ENCODE data around the gene C10orf62. TPM values are rescaled to one million over a fixed set of nuclear protein-coding genes. Genes with fewer than 3 reads are reported as not detected.

The C10orf62 gene
- total RNA-seq, 4 donors from 2014 or later: 0.46 TPM; not detected in 3

- 94% methylated on average over 6 of the region's 6 CpGs for WGBS
- no peak for DNase-seq (ENCODE audit: extremely low spot score)
- H3K4me3 ChIP-seq: no peak overlapping the region
- H3K9me3 ChIP-seq: no peaks in the 10 kb centered on the region
- TF ChIP-seq POLR2AphosphoS5 (IDR thresholded peaks at IDR 0.05): no peak
- TF ChIP-seq EP300 (IDR thresholded peaks at IDR 0.05): no peak
- no peak for TF ChIP-seq POLR2A (IDR thresholded peaks at IDR 0.05; ENCODE audit: low read depth)
- TF ChIP-seq, protein P1, sequence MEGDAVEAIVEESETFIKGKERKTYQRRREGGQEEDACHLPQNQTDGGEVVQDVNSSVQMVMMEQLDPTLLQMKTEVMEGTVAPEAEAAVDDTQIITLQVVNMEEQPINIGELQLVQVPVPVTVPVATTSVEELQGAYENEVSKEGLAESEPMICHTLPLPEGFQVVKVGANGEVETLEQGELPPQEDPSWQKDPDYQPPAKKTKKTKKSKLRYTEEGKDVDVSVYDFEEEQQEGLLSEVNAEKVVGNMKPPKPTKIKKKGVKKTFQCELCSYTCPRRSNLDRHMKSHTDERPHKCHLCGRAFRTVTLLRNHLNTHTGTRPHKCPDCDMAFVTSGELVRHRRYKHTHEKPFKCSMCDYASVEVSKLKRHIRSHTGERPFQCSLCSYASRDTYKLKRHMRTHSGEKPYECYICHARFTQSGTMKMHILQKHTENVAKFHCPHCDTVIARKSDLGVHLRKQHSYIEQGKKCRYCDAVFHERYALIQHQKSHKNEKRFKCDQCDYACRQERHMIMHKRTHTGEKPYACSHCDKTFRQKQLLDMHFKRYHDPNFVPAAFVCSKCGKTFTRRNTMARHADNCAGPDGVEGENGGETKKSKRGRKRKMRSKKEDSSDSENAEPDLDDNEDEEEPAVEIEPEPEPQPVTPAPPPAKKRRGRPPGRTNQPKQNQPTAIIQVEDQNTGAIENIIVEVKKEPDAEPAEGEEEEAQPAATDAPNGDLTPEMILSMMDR (IDR thresholded peaks at IDR 0.05): no peak
- no peaks in the 10 kb centered on the region for H3K27me3 ChIP-seq
- H3K27ac ChIP-seq (replicated peaks in 1 of 4): no peak overlapping the region
- peaks cover 26 to 39% (median 33%) of the 10 kb centered on the region in 4 donors for H3K4me1 ChIP-seq
- intact Hi-C loops (cut with DNase I): no loop called here
- H3K36me3 ChIP-seq: no peaks in the 10 kb centered on the region
These were observed 9.7 kb downstream of the C10orf62 start for GRCh38 chr10:97599272-97599619.

- H3K36me3 ChIP-seq: no peaks in the 10 kb centered on the region
- no peak overlapping the region for H3K27ac ChIP-seq (replicated peaks in 1 of 4)
- no peaks in the 10 kb centered on the region for H3K9me3 ChIP-seq
- intact Hi-C loops (cut with DNase I): no loop called here
- no peaks in the 10 kb centered on the region for H3K27me3 ChIP-seq
- no peak for TF ChIP-seq EP300 (IDR thresholded peaks at IDR 0.05)
- no peak for TF ChIP-seq POLR2A (IDR thresholded peaks at IDR 0.05; ENCODE audit: low read depth)
- TF ChIP-seq, protein P1 (IDR thresholded peaks at IDR 0.05): no peak
- TF ChIP-seq POLR2AphosphoS5 (IDR thresholded peaks at IDR 0.05): no peak
- H3K4me1 ChIP-seq: peaks cover 22 to 25% (median 24%) of the 10 kb centered on the region in 4 donors
- DNase-seq (ENCODE audit: extremely low spot score): no peak
- H3K4me3 ChIP-seq: no peak overlapping the region
- WGBS: 100% methylated on average over 1 of the region's 1 CpG
These were observed 11.1 kb downstream of the C10orf62 start for GRCh38 chr10:97600616-97601015.

GRCh38 chr10:97601268-97602215, 12.0 kb downstream of the C10orf62 start:
- no peak overlapping the region for H3K4me3 ChIP-seq
- no peak for DNase-seq (ENCODE audit: extremely low spot score)
- no peaks in the 10 kb centered on the region for H3K9me3 ChIP-seq
- H3K27ac ChIP-seq (replicated peaks in 1 of 4): no peak overlapping the region
- no peaks in the 10 kb centered on the region for H3K27me3 ChIP-seq
- WGBS: 88% methylated on average over 12 of the region's 21 CpGs
- no peaks in the 10 kb centered on the region for H3K36me3 ChIP-seq
- intact Hi-C loops (cut with DNase I): no loop called here
- TF ChIP-seq POLR2AphosphoS5 (IDR thresholded peaks at IDR 0.05) (no peak), POLR2A (IDR thresholded peaks at IDR 0.05; ENCODE audit: low read depth) (no peak)
- H3K4me1 ChIP-seq: peaks cover 13 to 16% (median 15%) of the 10 kb centered on the region in 4 donors

DNA sequence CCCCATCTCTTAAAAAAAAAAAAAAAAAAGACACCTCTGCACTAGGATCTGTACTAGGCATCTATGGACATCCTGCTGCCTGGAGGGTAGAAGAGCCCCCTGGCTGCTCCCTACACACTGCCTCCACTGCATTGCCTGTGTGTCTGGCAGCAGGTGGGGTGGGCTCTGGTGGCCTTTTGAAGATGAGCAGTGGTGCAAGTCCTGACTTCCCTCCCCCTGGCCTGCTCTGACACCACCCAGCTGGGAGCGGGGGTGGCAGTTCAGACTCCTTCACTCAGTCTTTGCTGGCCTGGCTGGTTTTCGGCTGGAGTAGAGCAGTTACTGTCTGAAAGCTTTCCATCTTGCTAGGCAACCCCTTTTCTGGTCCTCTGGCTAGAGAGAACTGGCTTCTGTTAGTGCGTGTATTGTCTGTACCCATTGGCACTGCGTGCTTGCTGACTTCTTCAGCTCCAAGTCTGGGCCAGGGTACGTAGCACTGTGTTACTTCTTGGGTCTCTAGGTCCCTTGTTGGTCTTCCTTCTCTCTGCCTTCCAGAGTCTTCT, 17.6 kb downstream of the C10orf62 start:
- no peak overlapping the region for H3K27ac ChIP-seq (replicated peaks in 1 of 4)
- no peaks in the 10 kb centered on the region for H3K36me3 ChIP-seq
- intact Hi-C loops (cut with DNase I): no loop called here
- TF ChIP-seq EP300 (IDR thresholded peaks at IDR 0.05): no peak
- no peak for DNase-seq (ENCODE audit: extremely low spot score)
- H3K9me3 ChIP-seq: no peaks in the 10 kb centered on the region
- peaks cover 1 to 15% (median 13%) of the 10 kb centered on the region in 4 donors for H3K4me1 ChIP-seq
- no peaks in the 10 kb centered on the region for H3K27me3 ChIP-seq
- WGBS: 90% methylated on average over 5 of the region's 5 CpGs
- no peak overlapping the region for H3K4me3 ChIP-seq

GRCh38 chr10:97608991-97609561, 19.6 kb downstream of the C10orf62 start:
- Histone ChIP-seq H3K9me3 (no peaks in the 10 kb centered on the region), H3K27ac (replicated peaks in 1 of 4) (peak overlapping the region in 2 of 4 donors; percentile 3 to 12), H3K27me3 (no peaks in the 10 kb centered on the region), H3K36me3 (no peaks in the 10 kb centered on the region), H3K4me1 (peaks cover 4 to 22% (median 15%) of the 10 kb centered on the region in 4 donors), H3K4me3 (no peak overlapping the region)
- intact Hi-C loops (cut with DNase I): loop anchor here (1.0 kb wide), 1 partner anchor 35 kb away; no protein-coding TSS in a partner anchor
- 58% methylated on average over 12 of the region's 13 CpGs for WGBS
- no peak for DNase-seq (ENCODE audit: extremely low spot score)
- no peak for TF ChIP-seq POLR2A (IDR thresholded peaks at IDR 0.05; ENCODE audit: low read depth)
- peak in 1 of 2 donors; percentile 6 for TF ChIP-seq POLR2AphosphoS5 (IDR thresholded peaks at IDR 0.05)
- TF ChIP-seq, protein P1 (IDR thresholded peaks at IDR 0.05): no peak
- TF ChIP-seq EP300 (IDR thresholded peaks at IDR 0.05): no peak
